ENCODE results near the gene IFNL4. TPM values are rescaled to one million over a fixed set of nuclear protein-coding genes. Genes with fewer than 3 reads are reported as not detected.

Gene IFNL4
- total RNA-seq, 4 donors from 2014 or later, result not detected

DNA sequence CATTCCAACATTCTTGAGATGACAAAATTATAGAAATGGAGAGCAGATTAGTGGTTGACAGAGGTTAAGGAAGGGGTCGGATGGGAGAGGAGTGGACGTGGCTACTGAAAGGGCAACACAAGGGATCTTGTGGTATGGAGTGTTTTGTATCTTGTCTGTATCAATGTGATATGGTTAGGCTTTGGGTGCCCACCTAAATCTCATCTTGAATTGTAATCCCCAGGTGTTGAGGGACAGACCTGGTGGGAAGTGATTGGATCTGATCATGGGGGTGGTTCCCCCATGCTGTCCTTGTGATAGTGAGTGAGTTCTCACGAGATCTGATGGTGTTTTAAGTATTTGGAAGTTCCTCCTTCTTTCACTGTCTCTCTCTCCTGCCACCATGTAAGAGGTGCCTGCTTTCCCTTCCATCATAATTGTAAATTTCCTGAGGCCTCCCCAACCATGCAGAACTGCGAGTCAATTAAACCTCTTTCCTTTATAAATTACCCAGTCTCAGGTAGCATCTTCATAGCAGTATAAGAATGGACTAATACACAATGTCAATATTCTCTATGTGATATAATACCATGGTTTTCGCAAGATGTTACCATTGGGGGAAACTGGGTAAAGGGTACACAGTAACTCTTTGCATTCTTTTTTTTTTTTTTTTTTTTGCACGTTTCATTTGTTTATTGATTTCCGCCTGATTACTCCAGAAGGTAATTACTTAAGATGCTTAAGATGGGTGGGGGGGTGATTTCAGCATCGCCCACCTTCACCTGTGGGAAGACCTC lies 4.9 kb upstream of the IFNL4 start:
- no peaks in the 10 kb centered on the region for H3K9me3 ChIP-seq
- WGBS, 2 donors, result 68 to 72% methylated on average over 8 of the region's 8 CpGs
- DNase-seq, result no peak
- H3K36me3 ChIP-seq, result no peaks in the 10 kb centered on the region
- TF ChIP-seq POLR2A (IDR thresholded peaks at IDR 0.05), result no peak
- TF ChIP-seq, protein P1, sequence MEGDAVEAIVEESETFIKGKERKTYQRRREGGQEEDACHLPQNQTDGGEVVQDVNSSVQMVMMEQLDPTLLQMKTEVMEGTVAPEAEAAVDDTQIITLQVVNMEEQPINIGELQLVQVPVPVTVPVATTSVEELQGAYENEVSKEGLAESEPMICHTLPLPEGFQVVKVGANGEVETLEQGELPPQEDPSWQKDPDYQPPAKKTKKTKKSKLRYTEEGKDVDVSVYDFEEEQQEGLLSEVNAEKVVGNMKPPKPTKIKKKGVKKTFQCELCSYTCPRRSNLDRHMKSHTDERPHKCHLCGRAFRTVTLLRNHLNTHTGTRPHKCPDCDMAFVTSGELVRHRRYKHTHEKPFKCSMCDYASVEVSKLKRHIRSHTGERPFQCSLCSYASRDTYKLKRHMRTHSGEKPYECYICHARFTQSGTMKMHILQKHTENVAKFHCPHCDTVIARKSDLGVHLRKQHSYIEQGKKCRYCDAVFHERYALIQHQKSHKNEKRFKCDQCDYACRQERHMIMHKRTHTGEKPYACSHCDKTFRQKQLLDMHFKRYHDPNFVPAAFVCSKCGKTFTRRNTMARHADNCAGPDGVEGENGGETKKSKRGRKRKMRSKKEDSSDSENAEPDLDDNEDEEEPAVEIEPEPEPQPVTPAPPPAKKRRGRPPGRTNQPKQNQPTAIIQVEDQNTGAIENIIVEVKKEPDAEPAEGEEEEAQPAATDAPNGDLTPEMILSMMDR (IDR thresholded peaks at IDR 0.05), result no peak
- intact Hi-C loops (cut with DNase I), result no loop called here
- no peak overlapping the region for H3K4me3 ChIP-seq
- peaks cover 0 to 61% (median 3%) of the 10 kb centered on the region in 4 donors for H3K27me3 ChIP-seq
- H3K27ac ChIP-seq, result no peak overlapping the region
- H3K4me1 ChIP-seq, result no peaks in the 10 kb centered on the region

DNA sequence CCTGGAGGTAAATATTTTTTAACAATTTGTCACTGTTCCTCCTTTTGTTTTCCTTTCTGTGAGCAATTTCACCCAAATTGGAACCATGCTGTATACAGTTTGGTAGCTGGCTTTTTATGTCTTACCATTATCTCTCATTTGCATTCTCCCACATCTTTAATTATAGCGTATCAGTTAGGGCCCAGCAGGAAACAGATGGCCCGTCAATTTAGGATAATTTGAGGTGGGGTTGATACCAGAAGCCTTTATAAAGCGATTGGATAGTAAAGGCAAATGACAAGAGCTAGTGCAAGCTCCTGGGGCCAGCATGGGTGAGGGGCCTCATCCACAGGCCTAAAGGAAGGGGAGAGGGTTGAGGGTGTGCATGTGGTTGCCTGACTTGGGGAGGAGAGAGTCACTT lies 3.8 kb upstream of the IFNL4 start:
- 66 to 71% methylated on average over 3 of the region's 3 CpGs for WGBS, 2 donors
- H3K4me3 ChIP-seq, result no peak overlapping the region
- H3K36me3 ChIP-seq, result no peaks in the 10 kb centered on the region
- H3K27me3 ChIP-seq, result peaks cover 8 to 63% (median 13%) of the 10 kb centered on the region in 4 donors
- no peak overlapping the region for H3K27ac ChIP-seq
- H3K9me3 ChIP-seq, result no peaks in the 10 kb centered on the region
- no peak for DNase-seq
- intact Hi-C loops (cut with DNase I), result no loop called here
- no peak for TF ChIP-seq POLR2A (IDR thresholded peaks at IDR 0.05)
- TF ChIP-seq, protein P1 (IDR thresholded peaks at IDR 0.05), result no peak
- peaks cover 3 to 7% (median 4%) of the 10 kb centered on the region in 3 donors for H3K4me1 ChIP-seq

DNA sequence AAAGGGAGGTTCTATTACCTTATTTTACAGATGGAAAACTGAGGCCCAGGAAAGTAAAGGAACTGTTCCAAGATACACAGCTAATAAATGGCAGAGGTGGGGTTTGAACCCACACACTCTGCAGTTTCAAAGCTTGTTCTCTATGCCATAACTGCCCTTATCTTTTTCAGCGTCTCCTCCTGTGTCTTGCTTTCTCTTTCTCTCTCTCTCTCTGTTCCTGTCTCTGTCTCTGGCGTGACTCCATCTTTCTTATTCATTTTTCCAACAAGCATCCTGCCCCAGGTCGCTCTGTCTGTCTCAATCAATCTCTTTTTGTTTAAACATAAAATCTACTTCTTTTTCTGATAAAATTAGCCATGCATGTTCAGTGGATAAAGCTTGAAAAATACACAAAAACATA lies 3.2 kb upstream of the IFNL4 start:
- Histone ChIP-seq H3K9me3 (no peaks in the 10 kb centered on the region), H3K4me3 (no peak overlapping the region), H3K27ac (no peak overlapping the region), H3K36me3 (no peaks in the 10 kb centered on the region), H3K4me1 (peaks cover 3 to 13% (median 11%) of the 10 kb centered on the region in 3 donors), H3K27me3 (peaks cover 8 to 63% (median 13%) of the 10 kb centered on the region in 4 donors)
- TF ChIP-seq, protein P1 (IDR thresholded peaks at IDR 0.05), result no peak
- no peak for TF ChIP-seq POLR2A (IDR thresholded peaks at IDR 0.05)
- no peak for DNase-seq
- whole genome bisulfite sequencing, 2 donors, result 41 to 47% methylated on average over 3 of the region's 3 CpGs
- intact Hi-C loops (cut with DNase I), result no loop called here

DNA sequence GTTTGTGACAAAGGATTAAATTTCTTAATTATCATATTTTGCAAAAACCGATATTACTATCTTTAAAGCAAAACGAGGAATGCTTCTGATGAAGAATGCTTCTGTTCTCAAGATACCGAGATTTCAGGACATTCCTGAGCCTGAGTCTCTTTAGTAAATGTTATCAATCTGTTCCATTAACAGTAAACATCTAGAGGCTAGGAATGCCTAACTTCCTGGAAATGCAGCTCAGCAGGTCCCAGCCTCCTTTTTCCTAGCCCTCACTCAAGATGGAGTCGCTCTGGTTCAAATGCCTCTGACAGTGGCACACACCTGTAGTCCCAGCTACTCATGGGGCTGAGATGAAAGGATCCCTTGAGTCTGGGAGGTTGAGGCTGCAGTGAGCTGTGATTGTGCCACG lies 2.4 kb upstream of the IFNL4 start:
- TF ChIP-seq, protein P1 (IDR thresholded peaks at IDR 0.05), result no peak
- TF ChIP-seq POLR2A (IDR thresholded peaks at IDR 0.05), result no peak
- intact Hi-C loops (cut with DNase I), result no loop called here
- no peak overlapping the region for H3K4me3 ChIP-seq
- no peak overlapping the region for H3K27ac ChIP-seq
- no peaks in the 10 kb centered on the region for H3K9me3 ChIP-seq
- H3K36me3 ChIP-seq, result no peaks in the 10 kb centered on the region
- H3K4me1 ChIP-seq, result peaks cover 3 to 13% (median 11%) of the 10 kb centered on the region in 3 donors
- H3K27me3 ChIP-seq, result peaks cover 8 to 57% (median 13%) of the 10 kb centered on the region in 4 donors
- WGBS, 2 donors, result 72 to 92% methylated on average over 4 to 5 of the region's 5 CpGs
- no peak for DNase-seq
